HG03457 (cell line): ENCODE measurements around the gene SNURF.
A peak's percentile ranks its signal among the peaks of the same experiment; 100 is the strongest.
"Not testable (repeated sequence)": the region's sequence is repeated elsewhere in the genome, so short reads cannot be mapped to it uniquely, and the experiment has no call there.

Experiments
- ATAC-seq: cut with Tn5 transposase; IDR thresholded peaks from one replicate; pipeline ENCODE4 v1.9.1; 2021; ENCODE audit warnings: moderate number of reproducible peaks; ENCODE audit not compliant: unreplicated experiment

Gene SNURF, protein sequence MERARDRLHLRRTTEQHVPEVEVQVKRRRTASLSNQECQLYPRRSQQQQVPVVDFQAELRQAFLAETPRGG

DNA sequence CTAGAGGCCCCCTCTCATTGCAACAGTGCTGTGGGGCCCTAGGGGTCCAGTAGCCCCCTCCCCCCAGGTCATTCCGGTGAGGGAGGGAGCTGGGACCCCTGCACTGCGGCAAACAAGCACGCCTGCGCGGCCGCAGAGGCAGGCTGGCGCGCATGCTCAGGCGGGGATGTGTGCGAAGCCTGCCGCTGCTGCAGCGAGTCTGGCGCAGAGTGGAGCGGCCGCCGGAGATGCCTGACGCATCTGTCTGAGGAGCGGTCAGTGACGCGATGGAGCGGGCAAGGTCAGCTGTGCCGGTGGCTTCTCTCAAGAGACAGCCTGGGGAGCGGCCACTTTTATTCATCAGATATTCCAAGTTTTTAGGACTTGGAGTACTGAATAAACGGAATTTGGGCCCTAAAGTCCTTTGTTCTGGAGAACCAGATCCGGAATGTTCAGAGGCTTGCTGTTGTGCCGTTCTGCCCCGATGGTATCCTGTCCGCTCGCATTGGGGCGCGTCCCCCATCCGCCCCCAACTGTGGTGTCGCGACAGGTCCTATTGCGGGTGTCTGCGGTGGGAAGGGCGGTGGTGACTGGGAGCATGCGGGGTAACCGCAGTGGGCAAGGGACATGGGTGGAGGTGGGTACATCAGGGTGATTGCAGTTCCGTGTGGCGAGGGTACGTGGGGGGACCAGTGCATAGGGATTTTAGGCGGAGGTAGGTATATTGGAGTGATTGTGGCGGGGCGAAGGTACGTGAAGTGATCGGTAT is at the start of gene SNURF, which contains the start of gene SNRPN:
Gene SNURF (plus strand): TSS at position 205 of the 748 bp plus-strand sequence. CDS start 62 bp downstream, at position 267.
Gene SNRPN (plus strand): TSS at position 205 of the 748 bp plus-strand sequence. CDS start 19,467 bp downstream, outside the sequence.
- no peak for ATAC-seq

DNA sequence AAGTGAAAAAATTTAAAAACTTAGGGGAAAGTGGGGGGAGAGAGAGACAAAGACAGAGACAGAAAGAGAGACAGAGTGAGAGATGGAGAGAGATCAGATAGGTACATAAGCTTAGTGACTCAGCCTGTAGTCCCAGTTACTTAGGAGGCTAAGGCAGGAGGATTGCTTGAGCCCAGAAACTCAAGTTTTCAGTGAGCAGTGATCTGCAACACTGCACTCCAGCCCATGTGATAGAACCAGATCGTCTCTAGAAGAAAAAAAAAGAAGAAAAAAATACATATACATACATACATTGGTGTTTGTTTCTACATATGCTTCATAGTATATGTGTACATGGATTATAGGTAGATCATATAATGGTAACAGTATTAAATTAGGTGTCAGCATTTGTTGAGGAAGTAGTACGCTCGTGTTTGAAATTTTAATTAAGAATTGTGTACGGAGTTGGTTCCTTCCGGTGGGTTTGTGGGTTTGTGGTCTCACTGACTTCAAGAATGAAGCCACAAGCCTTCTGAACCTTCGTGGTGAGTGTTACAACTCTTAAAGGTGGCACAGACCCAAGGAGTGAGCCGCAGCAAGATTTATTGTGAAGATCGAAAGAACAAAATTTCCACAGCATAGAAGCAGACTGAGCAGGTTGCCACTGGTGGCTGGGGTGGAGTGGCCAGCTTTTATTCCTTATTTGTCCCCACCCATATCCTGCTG is 38.3 kb upstream of the SNURF start:
- ATAC-seq = no peak

DNA sequence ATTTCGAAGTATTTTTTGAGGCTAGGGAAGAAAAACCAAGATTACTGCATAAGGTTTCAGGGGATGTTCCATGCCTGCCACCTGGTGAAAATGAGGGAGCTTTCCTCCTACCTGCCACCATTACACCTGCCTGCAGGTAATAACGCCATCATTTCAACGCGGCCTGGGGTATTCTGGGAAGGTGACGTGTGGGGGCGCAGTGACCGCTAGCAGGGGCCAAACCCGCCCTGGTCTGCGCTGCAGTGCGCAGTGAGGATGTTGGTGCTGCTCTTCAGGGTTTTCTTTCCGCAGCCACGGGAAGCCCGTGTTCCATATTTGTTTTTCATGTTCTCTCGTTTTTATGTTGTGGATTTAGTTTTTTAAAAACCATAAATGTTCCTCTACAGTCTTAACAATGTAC is 37.4 kb upstream of the SNURF start:
- ATAC-seq = no peak

DNA sequence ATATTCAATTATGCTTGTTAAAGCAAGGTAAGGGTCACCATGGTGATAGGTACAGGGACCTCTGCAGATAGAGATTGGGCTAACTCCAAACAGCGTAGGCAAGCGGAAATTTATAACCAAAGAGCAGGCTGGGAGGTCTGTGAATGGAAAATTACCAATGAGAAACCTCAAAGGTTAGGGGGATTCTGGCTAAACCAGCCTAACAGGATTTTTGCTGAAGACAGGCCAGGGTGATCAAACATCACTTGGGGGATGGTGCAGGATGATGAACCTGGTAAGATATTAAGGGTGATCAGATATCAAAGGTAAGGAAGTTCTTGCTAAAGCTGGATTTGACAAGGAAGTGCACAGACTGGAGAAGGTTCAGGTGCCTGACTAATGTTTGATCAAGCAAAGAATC is 35.3 kb upstream of the SNURF start:
- no peak for ATAC-seq

DNA sequence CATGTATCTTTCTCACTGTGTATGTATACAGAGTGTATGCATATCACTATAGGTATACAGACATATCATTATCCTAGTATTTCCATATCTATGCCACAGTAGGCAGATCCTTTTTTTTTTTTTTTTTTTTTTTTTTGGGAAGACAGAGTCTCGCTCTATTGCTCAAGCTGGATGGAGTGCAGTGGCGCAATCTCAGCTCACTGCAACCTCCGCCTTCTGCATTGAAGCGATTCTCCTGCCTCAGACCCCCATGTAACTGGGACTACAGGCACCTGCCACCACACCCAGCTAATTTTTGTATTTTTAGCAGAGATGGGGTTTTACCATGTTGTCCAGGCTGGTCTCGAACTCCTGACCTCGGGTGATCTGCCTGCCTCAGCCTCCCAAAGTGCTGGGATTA is 32.0 kb upstream of the SNURF start:
- not testable (repeated sequence) for ATAC-seq

DNA sequence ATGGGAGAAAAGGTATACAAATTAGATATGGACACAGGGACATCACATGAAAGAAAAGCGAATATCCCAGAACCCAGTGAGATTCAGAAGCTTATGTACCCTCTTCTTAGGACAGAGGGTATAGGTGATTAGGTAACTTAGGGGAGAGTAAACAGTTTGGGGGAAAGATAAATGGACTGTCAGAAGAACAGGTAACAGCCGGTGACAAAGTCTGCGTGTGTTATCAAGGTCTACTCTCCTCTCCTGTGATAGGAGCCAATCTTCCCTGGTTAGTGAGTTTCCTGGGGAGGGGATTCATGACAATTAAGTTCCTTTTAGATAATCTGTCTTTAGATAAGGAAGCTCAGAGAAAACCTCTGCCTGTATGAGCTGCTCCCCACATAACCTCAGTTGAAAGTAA is 30.6 kb upstream of the SNURF start:
- no peak for ATAC-seq

DNA sequence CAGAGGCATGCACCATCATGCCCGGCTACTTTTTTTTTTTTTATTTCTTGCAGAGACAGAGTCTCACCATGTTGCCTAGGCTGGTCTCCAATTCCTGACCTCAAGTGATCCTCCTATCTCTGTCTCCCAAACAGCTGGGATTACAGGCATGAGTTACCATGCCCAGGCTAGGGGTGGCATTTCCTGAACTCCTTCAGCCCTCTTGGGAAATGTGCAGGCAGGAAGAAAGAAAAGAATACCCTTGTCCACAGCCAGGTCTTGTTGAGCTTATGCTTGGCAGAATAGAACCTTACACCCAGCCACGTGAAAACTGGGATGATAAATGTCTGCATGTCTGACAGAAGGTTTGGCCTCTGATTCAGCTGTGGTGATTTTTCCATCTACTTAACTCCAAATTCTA is 30.2 kb upstream of the SNURF start:
- ATAC-seq = no peak

DNA sequence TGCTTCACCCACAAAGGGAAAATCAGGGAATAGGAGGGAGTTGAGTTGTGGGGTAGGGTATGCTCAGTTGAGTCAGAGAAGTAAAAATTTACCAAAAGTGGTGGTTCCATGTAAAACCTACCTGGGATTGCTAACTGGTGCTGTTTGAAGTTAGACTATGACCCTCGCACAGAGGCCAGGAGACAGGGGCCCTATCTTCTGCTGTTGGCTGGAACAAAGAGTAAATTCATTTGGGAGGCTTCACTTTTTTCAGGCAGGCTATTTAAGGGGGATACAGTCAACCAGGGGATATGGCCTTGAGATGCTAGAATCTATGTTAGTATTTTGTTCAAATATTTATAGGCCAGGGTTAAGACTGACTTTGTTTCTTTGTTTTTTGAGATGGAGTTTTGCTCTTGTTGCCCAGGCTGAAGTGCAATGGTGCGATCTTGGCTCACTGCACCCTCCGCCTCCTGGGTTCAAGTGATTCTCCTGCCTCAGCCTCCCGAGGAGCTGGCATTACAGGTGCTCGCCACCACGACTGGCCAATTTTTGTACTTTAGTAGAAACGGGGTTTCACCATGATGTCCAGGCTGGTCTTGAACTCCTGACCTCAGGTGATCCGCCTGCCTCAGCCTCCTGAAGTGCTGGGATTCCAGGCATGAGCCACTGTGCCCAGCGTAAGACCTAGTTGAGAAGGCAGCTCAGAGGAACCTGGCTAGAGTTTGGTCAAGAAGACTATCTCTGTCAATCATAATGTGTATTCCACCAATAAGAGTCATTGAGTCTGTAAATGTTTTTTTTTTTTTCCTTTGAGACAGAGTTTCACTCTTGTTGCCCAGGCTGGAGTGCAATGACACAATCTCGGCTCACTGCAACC is 22.7 kb upstream of the SNURF start:
- not testable (repeated sequence) for ATAC-seq

DNA sequence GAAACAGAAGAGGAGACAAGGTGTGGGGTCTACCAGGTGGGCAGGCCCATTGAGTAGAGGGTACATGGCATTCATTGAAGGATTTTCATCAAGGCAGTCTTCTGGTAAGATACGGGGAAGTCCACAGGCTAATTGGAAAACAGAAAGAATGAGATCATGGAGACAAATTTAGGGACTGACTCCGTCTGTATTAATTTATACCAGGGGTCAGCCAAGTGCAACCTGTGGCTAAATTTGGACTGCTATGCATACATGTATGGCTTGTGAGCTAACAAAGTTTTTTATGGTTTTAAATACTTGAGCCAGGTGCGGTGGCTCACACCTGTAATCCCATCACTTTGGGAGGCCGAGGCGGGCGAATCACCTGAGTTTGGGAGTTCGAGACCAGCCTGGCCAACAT is 21.1 kb upstream of the SNURF start:
- no peak for ATAC-seq

DNA sequence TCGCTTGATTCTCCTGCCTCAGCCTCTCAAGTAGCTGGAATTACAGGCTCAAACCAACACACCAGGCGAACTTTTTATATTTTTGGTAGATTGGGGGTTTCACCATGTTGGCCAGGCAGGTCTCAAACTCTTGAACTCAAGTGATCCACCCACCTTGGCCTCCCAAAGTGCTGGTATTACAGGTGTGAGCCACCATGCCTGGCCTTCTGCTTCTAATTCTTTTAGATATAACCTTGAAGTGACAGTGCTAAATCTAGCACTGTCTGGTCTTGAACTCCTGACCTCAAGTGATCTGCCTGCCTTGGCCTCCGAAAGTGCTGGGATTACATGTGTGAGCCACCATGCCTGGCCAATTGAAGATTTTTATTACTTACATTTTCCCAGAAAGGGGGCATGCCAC is 16.6 kb upstream of the SNURF start:
- not testable (repeated sequence) for ATAC-seq

DNA sequence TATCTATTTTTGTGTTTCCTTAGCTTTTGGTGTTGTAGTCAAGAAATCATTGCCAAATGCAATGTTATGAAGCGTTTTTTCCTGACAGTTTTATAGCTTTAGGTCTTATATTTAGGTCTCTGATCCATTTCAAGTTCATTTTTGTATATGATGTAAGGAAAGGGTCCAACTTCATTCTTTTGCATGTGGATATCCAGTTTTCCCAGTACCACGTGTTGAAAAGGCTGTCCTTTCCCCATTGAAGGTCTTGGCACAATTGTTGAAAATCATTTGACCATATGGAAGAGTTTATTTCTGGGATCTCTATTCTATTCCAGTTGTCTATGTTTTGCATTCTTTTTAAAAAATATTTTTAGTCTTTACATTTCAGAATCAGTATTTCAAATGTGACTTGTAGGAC is 14.6 kb upstream of the SNURF start:
- ATAC-seq = no peak

DNA sequence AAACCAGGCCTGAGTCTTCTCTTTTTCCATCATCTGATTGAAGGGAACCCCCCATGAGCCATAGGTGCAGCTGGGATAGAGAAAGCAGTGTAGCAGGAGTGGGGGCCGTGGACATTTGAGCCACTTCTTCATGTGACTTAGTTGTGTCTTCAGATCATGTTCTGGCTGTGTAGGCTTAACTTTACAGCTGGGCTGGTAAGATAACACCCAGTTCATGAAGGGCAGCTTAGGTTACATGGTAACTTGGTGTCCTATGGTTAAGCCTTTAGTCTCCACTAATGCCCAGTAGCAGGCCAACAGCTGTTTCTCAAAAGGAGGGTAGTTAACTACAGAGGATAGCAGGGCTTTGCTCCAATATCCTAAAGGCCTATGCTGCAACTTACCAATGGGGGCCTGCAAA is 11.4 kb upstream of the SNURF start:
- no peak for ATAC-seq

DNA sequence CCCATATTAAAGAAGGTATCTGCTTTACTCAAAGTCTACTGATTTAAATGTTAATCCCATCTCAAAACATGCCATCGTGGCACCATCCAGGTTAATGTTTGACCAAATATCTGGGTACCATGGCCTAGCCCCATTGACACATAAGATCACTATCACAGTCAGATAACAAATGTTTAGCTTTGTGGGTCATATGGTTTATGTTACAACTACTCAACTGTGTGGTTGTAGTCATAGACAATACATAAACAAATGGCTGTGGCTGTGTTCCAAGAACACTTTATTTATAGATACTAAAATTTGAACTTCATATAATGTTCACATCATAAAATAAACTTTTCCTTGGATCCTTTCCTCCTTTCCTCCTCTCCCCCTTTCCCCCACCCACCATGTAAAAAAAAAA is 9.8 kb upstream of the SNURF start:
- ATAC-seq = no peak

DNA sequence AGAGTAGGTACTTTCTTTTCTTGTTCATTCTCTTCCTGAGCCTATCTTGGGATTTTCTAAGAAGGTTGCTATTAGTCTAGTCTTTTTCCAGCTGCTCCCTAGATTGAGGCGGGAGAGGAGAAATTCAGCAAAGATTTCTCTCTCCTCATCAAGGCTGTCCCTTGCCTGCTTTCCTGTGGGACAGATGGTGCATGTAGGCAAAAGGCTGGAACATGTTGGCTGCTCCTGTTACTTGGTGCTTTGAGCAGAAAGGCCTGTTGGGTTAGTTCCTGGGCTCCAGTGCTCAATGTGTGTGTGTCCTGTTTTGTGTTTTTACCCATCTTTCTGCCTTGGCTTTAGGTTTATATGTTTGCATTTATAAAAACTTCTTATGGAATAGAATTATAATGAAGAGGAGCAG is 9.1 kb upstream of the SNURF start:
- no peak for ATAC-seq

DNA sequence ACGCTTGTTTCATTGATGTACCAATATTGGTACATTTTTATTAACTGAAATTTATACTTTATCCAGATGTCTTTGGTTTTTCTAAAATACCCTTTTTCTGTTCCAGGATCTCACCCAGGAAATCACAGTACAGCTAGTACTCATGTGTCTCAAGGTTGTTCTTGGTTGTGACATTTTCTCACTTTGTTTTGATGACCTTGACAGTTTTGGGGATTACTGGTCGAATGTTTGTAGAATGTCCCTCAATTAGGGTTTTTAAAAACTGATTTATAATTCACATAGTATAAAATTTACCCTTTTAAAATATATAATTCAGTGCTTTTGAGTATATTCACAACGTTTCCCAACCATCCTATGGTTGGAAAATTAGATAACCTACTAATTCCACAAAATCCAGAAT is 6.3 kb upstream of the SNURF start:
- ATAC-seq = no peak

DNA sequence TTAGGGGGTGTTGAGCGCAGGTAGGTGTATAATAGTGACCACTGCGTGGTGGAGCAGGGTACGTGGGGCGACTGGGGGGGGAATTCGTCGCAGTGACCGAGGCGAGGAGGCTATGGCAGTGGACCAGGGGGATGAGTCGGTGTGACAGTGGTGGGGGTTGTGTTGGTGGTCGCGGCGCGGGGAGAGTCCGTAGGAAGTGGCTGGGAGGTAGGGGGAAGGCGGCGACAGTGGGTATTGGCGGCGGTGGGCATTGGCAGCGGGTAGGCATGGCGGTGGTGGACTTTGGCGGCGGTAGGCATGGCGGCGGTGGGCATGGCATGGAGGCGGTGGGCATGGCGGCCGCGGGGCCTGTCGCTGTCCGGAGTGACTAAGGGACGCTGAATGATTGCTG is 739 bp downstream of the SNURF start:
- ATAC-seq = no peak

DNA sequence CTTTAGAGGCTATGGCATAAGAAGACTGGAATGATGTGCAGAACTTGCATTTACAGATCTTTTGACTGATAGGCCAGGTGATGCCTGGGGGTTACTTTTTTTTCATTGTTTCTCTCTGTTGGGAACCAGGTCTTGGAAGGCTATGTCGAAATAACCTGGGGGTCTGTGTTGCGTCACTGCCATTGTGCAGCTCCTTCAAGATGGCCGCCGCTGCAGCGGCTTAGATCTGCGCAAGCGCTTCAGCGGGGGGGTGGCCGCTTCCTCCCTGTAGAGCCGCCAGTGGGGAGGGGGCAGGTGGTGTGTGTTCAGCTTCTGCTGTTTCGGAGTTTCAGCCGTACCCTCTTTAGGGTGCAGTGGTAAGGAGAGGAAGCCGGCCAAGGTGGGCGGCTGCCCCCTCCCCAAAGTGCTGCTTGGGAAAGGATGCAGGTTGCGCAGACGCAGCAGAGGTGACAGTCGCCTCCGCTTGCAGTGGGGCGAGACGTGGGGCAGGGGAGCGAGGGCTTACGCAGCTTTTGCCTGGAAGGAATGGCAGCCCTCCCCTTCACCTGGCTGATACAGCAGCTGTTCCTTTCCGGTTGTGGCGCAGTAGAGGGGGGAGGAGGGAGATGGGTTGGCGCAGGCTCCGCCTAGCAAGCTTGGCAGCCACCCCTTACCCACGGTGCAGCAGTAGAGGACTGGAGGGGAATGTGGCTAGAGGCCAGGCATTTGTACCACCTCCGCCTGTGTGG is 1.5 kb downstream of the SNURF start:
- peak; percentile 63 for ATAC-seq

DNA sequence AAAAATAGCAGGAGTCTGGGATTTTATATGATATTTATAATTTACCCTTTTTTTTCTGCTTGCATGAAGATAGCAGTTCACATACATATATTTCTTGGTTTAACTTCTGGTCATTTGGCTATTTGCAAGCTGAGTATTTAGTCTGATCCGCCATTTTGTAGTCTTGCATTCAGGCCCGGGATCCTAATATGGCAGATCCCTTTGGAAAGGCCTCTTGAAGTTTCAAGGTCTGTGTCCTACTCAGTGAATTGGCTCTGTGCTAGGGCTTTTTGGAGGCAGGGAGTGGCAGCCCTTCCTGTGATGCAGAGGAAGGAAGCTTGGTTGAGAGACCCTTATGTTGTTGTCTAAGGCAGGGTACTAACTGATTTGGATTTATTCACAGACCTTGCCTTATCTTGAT is 2.9 kb downstream of the SNURF start:
- no peak for ATAC-seq

DNA sequence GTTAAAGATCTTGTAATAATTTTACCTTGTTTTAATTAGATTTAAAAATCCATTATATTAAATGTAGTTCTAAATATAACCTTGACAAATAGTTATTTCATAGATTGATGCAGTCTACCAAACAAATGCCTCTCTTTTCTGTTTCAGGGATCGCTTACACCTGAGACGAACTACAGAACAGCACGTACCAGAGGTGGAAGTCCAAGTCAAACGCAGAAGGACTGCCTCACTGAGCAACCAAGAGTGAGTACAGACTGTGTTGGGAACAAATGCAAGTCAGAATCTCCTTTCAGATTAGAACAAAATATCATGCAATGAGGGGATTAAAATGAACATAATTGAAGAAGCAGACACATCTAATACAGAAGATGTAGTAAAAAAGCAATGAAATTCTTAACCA is 7.2 kb downstream of the SNURF start:
- no peak for ATAC-seq

DNA sequence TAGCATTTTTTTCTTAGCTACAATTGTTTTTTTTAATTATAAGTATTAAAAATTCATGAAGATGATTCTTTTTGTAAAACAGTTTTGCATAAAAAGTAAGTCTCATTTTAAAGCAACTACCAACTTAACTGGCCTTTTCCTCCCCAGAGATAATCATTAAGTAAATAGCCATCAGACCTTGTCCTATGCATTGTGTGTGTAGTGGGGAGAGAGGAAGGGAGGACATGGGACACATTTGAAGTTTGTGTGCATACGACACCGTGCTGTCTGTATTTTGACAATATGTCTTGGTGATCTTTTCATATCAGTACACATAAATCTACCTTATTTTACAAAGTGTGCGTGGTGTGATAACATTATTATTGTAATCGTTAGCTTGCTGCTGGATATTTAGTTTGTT is 8.1 kb downstream of the SNURF start:
- ATAC-seq = no peak
